ENCODE measurements around the gene LST1. TPM values are rescaled to one million over a fixed set of nuclear protein-coding genes. Genes with fewer than 3 reads are reported as not detected.

LST1 gene
- total RNA-seq, 4 donors from 2014 or later, result 1.6 to 7.0 (median 4.4) TPM

- TF ChIP-seq CTCF (IDR thresholded peaks at IDR 0.05) (no peak), POLR2A (IDR thresholded peaks at IDR 0.05) (no peak)
- DNase-seq (ENCODE audit: low spot score in 2 of 2), result no peak
- H3K4me3 ChIP-seq (ENCODE audit: low read depth, poor library complexity, severe bottlenecking), result no peak overlapping the region
- 90 to 93% methylated on average over 6 of the region's 6 CpGs for WGBS, 2 donors
- intact Hi-C loops (cut with DNase I; ENCODE audit: low total_unique reads), result no loop called here
Observed at GRCh38 chr6:31543639-31544038, 42.4 kb upstream of the LST1 start.

GRCh38 chr6:31544676-31545075 lies 41.4 kb upstream of the LST1 start:
- DNase-seq (ENCODE audit: low spot score in 2 of 2), result no peak
- no peak overlapping the region for H3K4me3 ChIP-seq (ENCODE audit: low read depth, poor library complexity, severe bottlenecking)
- intact Hi-C loops (cut with DNase I; ENCODE audit: low total_unique reads), result loop anchor here (5.0 kb wide), 1 partner anchor 53 kb away; no protein-coding TSS in a partner anchor
- no peak for TF ChIP-seq CTCF (IDR thresholded peaks at IDR 0.05)
- no peak for TF ChIP-seq POLR2A (IDR thresholded peaks at IDR 0.05)
- WGBS, 2 donors, result 72 to 94% methylated on average over 2 of the region's 2 CpGs

GRCh38 chr6:31545291-31545690 lies 40.8 kb upstream of the LST1 start:
- H3K4me3 ChIP-seq (ENCODE audit: low read depth, poor library complexity, severe bottlenecking), result no peak overlapping the region
- no peak for DNase-seq (ENCODE audit: low spot score in 2 of 2)
- 58 to 72% methylated on average over 7 of the region's 7 CpGs for WGBS, 2 donors
- TF ChIP-seq CTCF (IDR thresholded peaks at IDR 0.05) (no peak), POLR2A (IDR thresholded peaks at IDR 0.05) (no peak)
- intact Hi-C loops (cut with DNase I; ENCODE audit: low total_unique reads), result loop anchor here (5.0 kb wide), 1 partner anchor 52 kb away; no protein-coding TSS in a partner anchor

- intact Hi-C loops (cut with DNase I; ENCODE audit: low total_unique reads), result loop anchor here (5.0 kb wide), 1 partner anchor 51 kb away; no protein-coding TSS in a partner anchor
- TF ChIP-seq POLR2A (IDR thresholded peaks at IDR 0.05) (no peak), CTCF (IDR thresholded peaks at IDR 0.05) (peak in 1 of 3 donors; percentile 97)
- WGBS, 2 donors, result 7 to 8% methylated on average over 11 of the region's 11 CpGs
- no peak within 1 kb of the TSS for H3K4me3 ChIP-seq (ENCODE audit: low read depth, poor library complexity, severe bottlenecking)
- peak; percentile 90 to 98 for DNase-seq (ENCODE audit: low spot score in 2 of 2)
Observed at GRCh38 chr6:31546339-31546957, 39.6 kb upstream of the LST1 start, which contains the start of gene ATP6V1G2. TSS of gene ATP6V1G2 (minus strand) at chr6:31546608. CDS start at chr6:31546559, 49 bp downstream.

GRCh38 chr6:31546958-31547726 lies 38.9 kb upstream of the LST1 start, which contains the start of gene NFKBIL1:
TSS of gene NFKBIL1 (plus strand) at chr6:31547608. CDS start at chr6:31547695, 87 bp downstream.
- intact Hi-C loops (cut with DNase I; ENCODE audit: low total_unique reads), result loop anchor here (5.0 kb wide), 1 partner anchor 50 kb away; no protein-coding TSS in a partner anchor
- peak; percentile 96 to 99 for DNase-seq (ENCODE audit: low spot score in 2 of 2)
- WGBS, 2 donors, result 0 to 1% methylated on average over 25 of the region's 25 CpGs
- no peak for TF ChIP-seq POLR2A (IDR thresholded peaks at IDR 0.05)
- TF ChIP-seq CTCF (IDR thresholded peaks at IDR 0.05), result no peak
- H3K4me3 ChIP-seq (ENCODE audit: low read depth, poor library complexity, severe bottlenecking), result no peak within 1 kb of the TSS

Measured in lower leg skin (tissue), 4 donors.